Naive B cell (primary cell): ENCODE measurements around the gene PCDH12. TPM values are rescaled to one million over a fixed set of nuclear protein-coding genes. Genes with fewer than 3 reads are reported as not detected.
"Not testable (repeated sequence)": the region's sequence is repeated elsewhere in the genome, so short reads cannot be mapped to it uniquely, and the experiment has no call there.

Experiments used
- ATAC-seq, 2 donors: fragments of 150-1000 bp; cut with Tn5 transposase; 2 replicates each; pipeline ENCODE4 v1.10.0; 2021; ENCODE audit warnings: low read depth in 2 of 2, mild to moderate bottlenecking in 2 of 2, moderate library complexity in 2 of 2
- DNase-seq: peaks from one replicate; pipeline ENCODE4 v3.0.0; 2022
- H3K27ac Mint-ChIP-seq, 6 donors: one replicate each; pipeline ENCODE4 v1.8.0; 2020 to 2022; ENCODE audit warnings: mild to moderate bottlenecking in 6 of 6, mixed read lengths in 6 of 6, moderate library complexity in 5 of 6, inconsistent platforms in 2 of 6
- H3K27me3 Mint-ChIP-seq, 3 donors: one replicate each; pipeline ENCODE4 v1.8.0; 2021 to 2022; ENCODE audit warnings: mixed read lengths in 3 of 3, mild to moderate bottlenecking in 1 of 3
- H3K36me3 Mint-ChIP-seq, 2 donors: one replicate each; pipeline ENCODE4 v1.8.0; 2020 to 2022; ENCODE audit warnings: mixed read lengths in 2 of 2, inconsistent platforms in 1 of 2, mild to moderate bottlenecking in 1 of 2
- H3K4me1 Mint-ChIP-seq, 3 donors: one replicate each; pipeline ENCODE4 v1.8.0; 2020 to 2022; ENCODE audit warnings: mixed read lengths in 3 of 3, inconsistent platforms in 1 of 3, mild to moderate bottlenecking in 1 of 3, moderate library complexity in 1 of 3
- H3K4me3 Mint-ChIP-seq, 8 donors: one replicate each; pipeline ENCODE4 v1.8.0; 2020 to 2022; ENCODE audit warnings: mild to moderate bottlenecking in 8 of 8, mixed read lengths in 8 of 8, moderate library complexity in 8 of 8, inconsistent platforms in 2 of 8
- H3K9me3 Mint-ChIP-seq, 7 donors: one replicate each; pipeline ENCODE4 v1.8.0; 2020 to 2022; ENCODE audit warnings: mixed read lengths in 7 of 7, mild to moderate bottlenecking in 5 of 7, inconsistent platforms in 2 of 7, moderate library complexity in 1 of 7
- polyA plus RNA-seq, 6 donors: library from polyadenylated mRNA; unstranded; fragments of 300-500 nt; fragmentation: Illumina TruSeq; gene quantifications; one replicate each; pipeline ENCODE4 v1.2.3, GENCODE V29; 2021; ENCODE audit warnings: low read depth in 6 of 6

PCDH12 gene
- polyA plus RNA-seq, 6 donors from 2014 or later, result 0.09 to 0.29 (median 0.20) TPM; not detected in 1

DNA sequence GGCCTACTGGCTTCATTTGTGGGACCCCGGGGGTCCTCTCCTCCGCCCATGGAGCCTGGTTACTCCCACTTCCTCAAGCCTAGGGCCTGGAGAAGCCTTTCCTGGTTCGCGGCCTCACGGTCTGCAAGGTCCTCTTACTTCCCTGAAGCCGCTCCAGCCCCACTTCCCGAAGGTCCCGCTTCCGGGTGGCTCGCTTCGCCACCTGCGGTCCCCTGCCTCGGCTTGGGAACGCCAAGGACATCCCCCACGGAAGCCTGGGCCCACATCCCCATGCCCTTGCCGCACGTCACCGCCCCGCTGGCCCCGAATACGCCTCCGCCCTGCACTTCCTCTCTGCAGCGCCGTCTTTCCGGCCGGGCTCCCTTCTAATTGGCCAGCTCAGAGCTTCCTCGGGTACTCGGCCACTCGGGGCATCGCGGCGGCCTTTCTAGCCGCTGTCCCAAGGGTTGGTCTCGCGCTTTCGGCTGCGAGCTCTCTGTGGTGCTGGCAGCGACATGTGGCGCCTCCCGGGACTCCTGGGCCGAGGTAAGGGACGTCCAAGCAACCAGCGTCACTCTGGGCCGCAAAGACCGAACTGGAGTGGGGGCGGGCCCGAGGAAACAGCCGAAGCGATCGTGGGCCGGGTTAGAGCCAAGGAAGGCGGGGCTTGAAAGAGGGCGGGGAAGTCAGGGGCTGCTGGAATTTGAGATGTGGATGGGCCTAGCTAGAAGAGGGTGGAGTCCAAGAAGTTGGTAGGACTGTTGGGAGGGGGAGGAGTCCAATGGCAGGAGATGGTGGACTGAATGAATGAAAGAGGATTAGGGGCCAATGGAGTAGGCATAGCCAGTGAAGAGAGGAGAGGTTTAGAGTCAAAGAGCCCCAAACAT is 34.3 kb downstream of the PCDH12 start, which contains the start of gene DELE1:
DELE1 (plus strand) TSS at position 424 of the 866 bp plus-strand sequence; CDS start at position 495, 71 bp downstream.
- peaks cover 26 to 40% (median 28%) of the 10 kb centered on the region in 3 donors for H3K4me1 Mint-ChIP-seq
- H3K36me3 Mint-ChIP-seq, result peaks cover 4 to 35% of the 10 kb centered on the region in 2 donors
- peak; percentile 92 for DNase-seq
- ATAC-seq, result peak; percentile 94 to 95
- peak within 1 kb of the TSS; percentile 98 to 99 (median 99) for H3K27ac Mint-ChIP-seq
- H3K9me3 Mint-ChIP-seq, result no peaks in the 10 kb centered on the region
- H3K4me3 Mint-ChIP-seq, result peak within 1 kb of the TSS; percentile 88 to 98 (median 96)
- no peaks in the 10 kb centered on the region for H3K27me3 Mint-ChIP-seq

DNA sequence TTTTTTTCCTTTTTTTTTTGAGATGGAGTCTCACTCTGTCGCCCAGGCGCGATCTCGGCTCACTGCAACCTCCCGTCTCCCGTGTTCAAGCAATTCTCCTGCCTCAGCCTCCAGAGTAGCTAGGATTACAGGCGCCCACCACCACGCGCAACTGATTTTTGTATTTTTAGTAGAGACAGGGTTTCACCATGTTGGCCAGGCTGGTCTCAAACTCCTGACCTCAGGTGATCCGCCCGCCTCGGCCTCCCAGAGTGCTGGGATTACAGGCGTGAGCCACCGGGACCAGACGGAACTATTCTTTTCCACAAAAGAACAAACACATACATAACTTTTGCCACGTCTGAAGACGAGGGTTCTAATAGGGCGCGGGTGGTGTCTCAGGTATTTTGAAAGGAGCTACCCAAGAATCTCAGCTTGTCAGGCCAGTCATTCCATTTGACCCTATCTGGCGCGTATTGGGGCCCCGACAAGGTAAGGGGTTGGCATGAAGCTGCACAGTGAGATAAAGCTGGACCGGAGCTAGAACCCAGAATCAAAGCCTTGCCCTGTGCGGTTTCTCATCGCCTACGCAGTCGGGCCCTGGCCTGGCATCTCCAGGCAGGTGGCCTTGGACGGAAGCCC is 35.1 kb downstream of the PCDH12 start:
- DNase-seq, ATAC-seq, H3K27me3 Mint-ChIP-seq, H3K9me3 Mint-ChIP-seq: not testable (repeated sequence)
- H3K4me1 Mint-ChIP-seq, result peaks cover 25 to 38% (median 28%) of the 10 kb centered on the region in 3 donors
- peak overlapping the region; percentile 88 to 98 (median 96) for H3K4me3 Mint-ChIP-seq
- H3K27ac Mint-ChIP-seq, result peak overlapping the region; percentile 98 to 99 (median 99)
- peaks cover 4 to 28% of the 10 kb centered on the region in 2 donors for H3K36me3 Mint-ChIP-seq

DNA sequence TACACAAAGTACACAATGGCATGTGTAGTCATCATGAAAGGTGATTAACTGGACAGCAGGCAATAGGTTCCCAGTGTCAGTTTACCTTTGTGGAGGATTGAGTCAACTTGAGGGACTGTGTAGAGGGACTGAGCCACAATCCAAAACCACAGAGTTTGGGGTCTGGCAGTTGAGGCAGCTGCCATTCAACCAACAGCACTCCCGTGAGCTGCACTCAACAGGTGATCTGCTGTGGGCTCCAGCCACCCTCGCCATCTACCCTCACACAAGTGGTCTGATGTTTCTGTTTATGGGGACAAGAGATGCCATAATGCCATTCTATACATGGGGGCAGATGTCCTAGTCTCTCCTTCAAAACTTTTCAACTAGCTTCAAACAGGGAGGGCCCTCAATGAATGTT is 37.2 kb downstream of the PCDH12 start:
- no peaks in the 10 kb centered on the region for H3K9me3 Mint-ChIP-seq

DNA sequence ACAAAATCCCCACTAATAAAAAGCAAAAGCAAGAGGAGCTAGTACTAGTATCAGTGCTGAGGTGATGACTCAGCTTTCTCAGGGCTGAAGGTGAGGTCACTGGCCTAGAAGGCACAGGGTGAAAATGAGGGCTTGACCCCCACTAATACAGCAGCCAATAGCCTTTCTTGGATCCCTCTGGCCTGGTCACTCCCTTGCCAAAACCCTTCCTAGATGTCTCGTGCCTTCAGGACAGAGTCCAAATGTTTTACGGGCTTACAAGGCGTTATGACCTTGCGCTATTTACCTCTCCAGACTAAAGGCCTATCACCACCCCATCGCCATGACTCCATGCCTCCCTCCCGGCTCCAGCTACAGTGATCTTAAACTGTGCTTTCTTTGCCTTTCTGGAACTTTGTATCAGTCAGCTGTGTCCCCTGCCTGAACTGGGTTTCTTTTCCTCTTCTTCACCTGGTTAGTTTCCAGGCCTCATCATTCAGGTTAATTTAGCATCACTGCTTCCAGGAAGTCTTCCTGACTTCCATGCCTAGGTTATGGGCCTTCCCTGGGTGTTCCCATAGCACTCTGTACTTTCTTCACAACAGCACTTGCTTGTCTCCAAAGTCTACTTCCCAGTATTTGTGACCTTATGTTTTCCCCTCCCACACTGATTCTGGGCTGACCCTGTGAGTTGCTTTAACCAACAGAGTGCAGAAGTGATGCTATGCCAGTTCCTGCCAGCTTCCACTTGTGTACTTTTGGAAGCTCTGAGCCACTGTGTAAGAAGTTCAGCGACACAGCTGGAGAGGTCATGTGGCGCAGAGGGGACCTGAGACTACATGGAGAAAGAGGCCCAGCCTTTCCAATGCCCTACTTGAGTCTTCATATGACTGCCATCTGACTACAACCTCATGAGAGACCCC is 38.5 kb downstream of the PCDH12 start:
- Mint-ChIP-seq H3K27me3 (peaks cover 0 to 11% (median 0%) of the 10 kb centered on the region in 3 donors), H3K4me3 (no peak overlapping the region), H3K36me3 (peaks cover 0 to 10% of the 10 kb centered on the region in 2 donors), H3K4me1 (peaks cover 20 to 36% (median 20%) of the 10 kb centered on the region in 3 donors), H3K27ac (peak overlapping the region in 1 of 6 donors; percentile 24), H3K9me3 (no peaks in the 10 kb centered on the region)
- DNase-seq (no peak), ATAC-seq (no peak)

More for the DNA sequence above, 37.2 kb downstream of the PCDH12 start:
- DNase-seq (no peak), ATAC-seq (no peak)
- H3K4me3 Mint-ChIP-seq, result peak overlapping the region in 1 of 8 donors; percentile 64
- H3K4me1 Mint-ChIP-seq, result peaks cover 23 to 37% (median 24%) of the 10 kb centered on the region in 3 donors
- peaks cover 0 to 11% (median 0%) of the 10 kb centered on the region in 3 donors for H3K27me3 Mint-ChIP-seq
- H3K36me3 Mint-ChIP-seq, result peaks cover 4 to 10% of the 10 kb centered on the region in 2 donors
- no peak overlapping the region for H3K27ac Mint-ChIP-seq

DNA sequence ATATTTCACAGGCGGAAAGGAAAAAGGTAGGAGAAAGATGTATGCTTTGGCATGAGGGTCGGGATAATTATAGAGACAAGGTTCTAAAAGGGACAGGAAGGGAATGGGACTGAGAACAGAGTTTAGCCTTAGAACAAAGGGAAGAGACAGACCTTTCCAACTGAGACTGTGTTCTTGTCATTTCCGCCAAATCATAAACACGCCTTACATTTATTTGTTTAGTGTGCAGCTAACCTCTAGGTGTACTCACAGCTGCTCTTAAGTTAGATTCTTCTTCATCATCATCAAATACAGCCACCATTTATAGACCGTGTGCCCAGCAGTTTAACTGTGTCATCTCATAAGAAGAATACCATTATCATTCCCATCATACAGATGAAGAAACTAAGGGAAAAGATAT is 40.2 kb downstream of the PCDH12 start:
- Mint-ChIP-seq H3K27me3 (peaks cover 0 to 11% (median 0%) of the 10 kb centered on the region in 3 donors), H3K27ac (no peak overlapping the region), H3K4me1 (peaks cover 18 to 31% (median 22%) of the 10 kb centered on the region in 3 donors), H3K4me3 (no peak overlapping the region), H3K9me3 (no peaks in the 10 kb centered on the region), H3K36me3 (no peaks in the 10 kb centered on the region)
- no peak for ATAC-seq
- no peak for DNase-seq

DNA sequence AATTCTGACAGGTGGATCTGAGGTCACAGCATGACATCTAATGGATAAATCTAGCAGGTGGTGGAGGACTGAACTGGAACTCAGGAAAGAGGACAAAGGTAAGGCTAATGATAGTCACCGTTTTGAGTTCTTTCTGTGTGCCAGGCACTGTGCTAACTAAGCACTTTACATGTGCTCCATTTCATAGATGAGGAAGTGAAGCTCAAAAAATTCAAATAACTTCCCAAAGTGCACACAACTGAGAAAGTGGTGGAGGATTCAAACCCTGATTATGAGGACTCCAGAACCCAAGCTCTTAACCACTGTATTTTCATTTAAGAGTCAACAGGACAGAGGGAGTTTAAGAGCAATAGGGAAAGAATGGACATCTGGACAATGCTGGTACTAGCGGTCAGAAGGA is 41.5 kb downstream of the PCDH12 start:
- no peak for DNase-seq
- no peak for ATAC-seq
- Mint-ChIP-seq H3K36me3 (no peaks in the 10 kb centered on the region), H3K4me3 (peak overlapping the region in 2 of 8 donors; percentile 36 to 54), H3K4me1 (peaks cover 18 to 28% (median 22%) of the 10 kb centered on the region in 3 donors), H3K27me3 (peaks cover 0 to 16% (median 0%) of the 10 kb centered on the region in 3 donors), H3K27ac (no peak overlapping the region), H3K9me3 (no peaks in the 10 kb centered on the region)

DNA sequence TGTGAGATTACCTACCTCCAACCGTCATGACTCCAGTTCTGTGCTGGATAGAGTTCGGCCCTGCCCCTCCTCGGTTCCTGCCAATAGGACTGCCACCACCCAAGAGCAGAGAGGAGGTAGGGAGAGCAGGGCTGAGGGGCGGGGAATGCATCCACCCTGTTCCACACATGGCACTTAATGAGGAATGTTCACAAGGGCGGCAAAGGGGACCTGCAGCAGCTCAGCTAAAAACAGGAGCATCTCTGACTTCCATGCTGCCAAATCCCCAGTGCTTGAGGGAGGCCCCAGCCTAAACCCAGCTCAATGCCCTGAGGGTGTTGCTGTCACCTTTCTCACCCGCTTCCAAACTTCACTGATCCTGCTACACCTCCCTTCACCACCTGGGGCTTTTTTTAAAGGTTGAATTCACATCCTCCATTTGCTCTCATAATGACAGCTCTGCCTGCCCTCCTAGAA is 42.1 kb downstream of the PCDH12 start:
- H3K27me3 Mint-ChIP-seq, result peaks cover 0 to 16% (median under 1%) of the 10 kb centered on the region in 3 donors

DNA sequence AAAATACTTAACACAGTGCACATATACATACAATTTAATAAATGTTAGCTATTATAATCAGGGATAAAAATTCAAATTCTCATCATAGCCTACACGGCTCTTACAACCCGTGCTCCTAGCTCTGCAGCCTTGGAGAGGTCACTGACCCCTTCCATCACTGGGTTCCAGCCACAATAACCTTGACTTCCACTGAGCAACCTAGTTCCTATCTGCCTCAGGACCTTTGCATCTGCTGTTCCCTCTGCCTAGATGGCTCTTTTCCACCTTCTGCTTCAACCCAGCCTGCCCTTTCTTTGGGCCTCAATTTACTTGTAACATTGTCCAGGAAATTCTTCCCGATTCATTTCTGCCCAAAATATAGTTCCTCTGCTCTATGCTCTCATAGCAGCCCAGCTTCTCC is 43.2 kb downstream of the PCDH12 start:
- H3K4me3 Mint-ChIP-seq, result peak overlapping the region; percentile 44 to 79 (median 70)
- H3K4me1 Mint-ChIP-seq, result peaks cover 18 to 28% (median 22%) of the 10 kb centered on the region in 3 donors
- DNase-seq (no peak), ATAC-seq (no peak)
- H3K27me3 Mint-ChIP-seq, result peaks cover 5 to 23% (median 9%) of the 10 kb centered on the region in 3 donors
- no peaks in the 10 kb centered on the region for H3K36me3 Mint-ChIP-seq
- peaks cover 0 to 2% (median 0%) of the 10 kb centered on the region in 7 donors for H3K9me3 Mint-ChIP-seq
- peak overlapping the region in 2 of 6 donors; percentile 4 to 87 for H3K27ac Mint-ChIP-seq

More for the DNA sequence above, 42.1 kb downstream of the PCDH12 start:
- H3K9me3 Mint-ChIP-seq, result no peaks in the 10 kb centered on the region
- no peak overlapping the region for H3K27ac Mint-ChIP-seq
- no peaks in the 10 kb centered on the region for H3K36me3 Mint-ChIP-seq
- H3K4me1 Mint-ChIP-seq, result peaks cover 18 to 28% (median 22%) of the 10 kb centered on the region in 3 donors
- no peak for DNase-seq
- H3K4me3 Mint-ChIP-seq, result peak overlapping the region in 1 of 8 donors; percentile 40
- ATAC-seq, result peak in 1 of 2 donors; percentile 10

DNA sequence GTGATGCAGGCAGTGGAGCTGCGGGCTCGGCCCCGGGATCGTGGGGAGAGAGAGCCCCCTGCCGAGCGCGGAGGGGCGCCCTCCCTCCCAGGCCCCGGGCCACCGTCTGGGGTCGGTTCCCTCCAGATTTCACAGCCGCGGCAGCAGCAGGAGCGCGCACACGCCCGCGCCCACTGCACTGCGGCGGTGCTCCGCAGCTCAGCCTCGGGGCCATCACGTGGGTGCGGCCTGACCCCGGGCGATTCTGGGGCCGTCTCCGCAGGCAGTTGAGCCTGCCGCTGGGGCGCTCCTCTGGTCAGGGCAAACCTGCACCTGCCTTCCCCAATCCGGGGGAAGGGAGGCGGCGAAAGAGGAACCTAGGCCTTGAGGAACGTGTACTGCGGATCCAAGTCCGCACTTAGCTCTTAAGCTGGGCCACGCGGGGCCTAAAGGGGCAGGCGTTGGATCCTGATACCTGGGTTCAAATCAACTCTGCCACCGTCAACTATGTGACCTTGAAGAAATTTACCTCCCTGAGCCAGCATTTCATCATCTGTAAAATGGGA is 43.7 kb downstream of the PCDH12 start:
- ATAC-seq (peak; percentile 73 to 76), DNase-seq (peak; percentile 38)
- H3K4me1 Mint-ChIP-seq, result peaks cover 18 to 28% (median 22%) of the 10 kb centered on the region in 3 donors
- H3K36me3 Mint-ChIP-seq, result no peaks in the 10 kb centered on the region
- H3K27me3 Mint-ChIP-seq, result peaks cover 5 to 25% (median 9%) of the 10 kb centered on the region in 3 donors
- peak overlapping the region in 2 of 6 donors; percentile 4 to 34 for H3K27ac Mint-ChIP-seq
- H3K9me3 Mint-ChIP-seq, result peaks cover 0 to 2% (median 0%) of the 10 kb centered on the region in 7 donors
- H3K4me3 Mint-ChIP-seq, result peak overlapping the region; percentile 61 to 91 (median 85)

DNA sequence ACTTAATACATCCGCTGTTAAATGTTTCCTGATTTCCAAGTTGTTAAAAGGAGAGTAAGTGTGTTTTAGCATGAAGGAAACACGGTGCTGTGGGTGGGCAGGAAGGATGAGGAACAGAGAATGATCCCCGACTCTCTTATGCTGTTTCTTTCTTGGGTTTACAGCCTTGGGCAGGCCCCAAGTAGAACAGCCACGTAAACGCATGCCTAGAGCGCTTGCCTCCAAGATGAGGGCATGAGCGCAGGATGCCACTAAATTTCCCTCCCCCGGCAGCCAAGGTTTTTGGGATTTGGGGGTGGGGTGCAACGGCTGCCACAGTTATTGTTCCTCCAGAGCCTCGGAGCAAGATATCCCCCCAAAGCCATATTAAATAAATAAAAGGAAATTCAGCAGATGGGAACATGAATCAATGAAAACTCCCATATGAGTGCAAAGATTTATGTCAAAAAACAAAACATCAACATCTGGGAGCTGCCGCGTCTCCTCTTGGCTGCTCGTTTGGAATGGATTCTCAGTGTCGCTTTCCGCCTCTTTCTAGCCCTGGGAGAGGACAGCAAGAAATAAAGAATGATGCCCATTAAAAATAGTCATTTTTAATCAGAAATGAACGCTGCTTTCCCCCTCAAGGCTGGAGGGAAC is 44.3 kb downstream of the PCDH12 start:
- Mint-ChIP-seq H3K4me3 (peak overlapping the region; percentile 61 to 91 (median 85)), H3K27ac (peak overlapping the region in 3 of 6 donors; percentile 5 to 76 (median 26)), H3K36me3 (no peaks in the 10 kb centered on the region), H3K4me1 (peaks cover 18 to 28% (median 22%) of the 10 kb centered on the region in 3 donors), H3K9me3 (peaks cover 0 to 4% (median 0%) of the 10 kb centered on the region in 7 donors), H3K27me3 (peaks cover 5 to 31% (median 14%) of the 10 kb centered on the region in 3 donors)
- peak; percentile 34 for ATAC-seq
- no peak for DNase-seq

DNA sequence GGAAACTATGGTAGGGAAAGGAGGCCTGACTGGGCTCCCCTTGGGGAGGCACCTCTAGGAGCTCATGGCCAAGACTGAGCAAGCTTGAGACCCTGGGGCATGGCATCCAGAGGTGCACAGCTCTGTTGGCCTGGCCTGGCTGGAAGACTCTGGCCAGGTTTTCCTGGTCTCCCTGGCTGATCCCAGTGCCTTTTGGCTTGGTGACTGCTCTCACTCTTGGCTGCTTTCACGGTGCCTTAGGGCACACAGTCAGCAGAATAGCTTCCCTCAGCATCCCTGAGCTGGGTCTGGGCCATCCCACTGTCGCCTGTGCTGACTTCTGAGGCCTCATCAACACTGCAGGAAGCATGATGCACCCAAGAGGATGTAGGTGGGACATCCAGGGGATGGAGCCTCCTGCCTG is 47.7 kb downstream of the PCDH12 start:
- Mint-ChIP-seq H3K27me3 (peaks cover 12 to 29% (median 17%) of the 10 kb centered on the region in 3 donors), H3K36me3 (no peaks in the 10 kb centered on the region), H3K4me1 (peaks cover 7 to 16% (median 9%) of the 10 kb centered on the region in 3 donors), H3K9me3 (peaks cover 0 to 9% (median 4%) of the 10 kb centered on the region in 7 donors), H3K27ac (peak overlapping the region in 1 of 6 donors; percentile 40), H3K4me3 (peak overlapping the region in 1 of 8 donors; percentile 3)
- no peak for DNase-seq
- no peak for ATAC-seq

DNA sequence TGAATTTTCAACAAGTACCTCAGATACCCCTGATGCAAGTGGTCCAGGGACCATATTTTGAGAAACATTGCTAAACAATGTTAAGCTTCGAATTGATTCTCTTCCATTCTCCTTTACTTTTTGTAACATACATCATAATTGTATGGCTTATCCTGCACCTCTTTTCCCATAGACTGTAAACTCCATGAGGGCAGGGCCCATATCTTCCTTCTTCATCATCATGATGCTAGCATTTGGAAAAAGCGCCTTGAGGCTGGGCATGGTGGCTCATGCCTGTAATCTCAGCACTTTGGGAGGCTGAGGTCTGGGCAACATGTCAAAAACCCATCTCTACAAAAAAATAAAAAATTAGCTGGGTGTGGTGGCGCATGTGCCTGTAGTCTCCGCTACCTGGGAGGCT is 48.8 kb downstream of the PCDH12 start:
- Mint-ChIP-seq H3K36me3 (no peaks in the 10 kb centered on the region), H3K4me1 (peaks cover 7 to 11% (median 9%) of the 10 kb centered on the region in 3 donors), H3K27ac (no peak overlapping the region), H3K27me3 (peaks cover 12 to 37% (median 17%) of the 10 kb centered on the region in 3 donors), H3K4me3 (no peak overlapping the region), H3K9me3 (peaks cover 0 to 10% (median 4%) of the 10 kb centered on the region in 7 donors)
- no peak for ATAC-seq
- no peak for DNase-seq
